Activated CD8-positive, alpha-beta memory T cell treated with anti-CD3 and anti-CD28 coated beads for 24 hours (primary cell): ENCODE measurements around the gene IBA57.

ENCODE experiments used
- DNase-seq: peaks from one replicate; pipeline ENCODE4 v3.0.0-alpha.2; 2020

IBA57 gene

GRCh38 chr1:228145463-228146416, 19.9 kb upstream of the IBA57 start:
- DNase-seq: no peak

GRCh38 chr1:228146417-228147150, 19.0 kb upstream of the IBA57 start:
- DNase-seq: no peak

DNA sequence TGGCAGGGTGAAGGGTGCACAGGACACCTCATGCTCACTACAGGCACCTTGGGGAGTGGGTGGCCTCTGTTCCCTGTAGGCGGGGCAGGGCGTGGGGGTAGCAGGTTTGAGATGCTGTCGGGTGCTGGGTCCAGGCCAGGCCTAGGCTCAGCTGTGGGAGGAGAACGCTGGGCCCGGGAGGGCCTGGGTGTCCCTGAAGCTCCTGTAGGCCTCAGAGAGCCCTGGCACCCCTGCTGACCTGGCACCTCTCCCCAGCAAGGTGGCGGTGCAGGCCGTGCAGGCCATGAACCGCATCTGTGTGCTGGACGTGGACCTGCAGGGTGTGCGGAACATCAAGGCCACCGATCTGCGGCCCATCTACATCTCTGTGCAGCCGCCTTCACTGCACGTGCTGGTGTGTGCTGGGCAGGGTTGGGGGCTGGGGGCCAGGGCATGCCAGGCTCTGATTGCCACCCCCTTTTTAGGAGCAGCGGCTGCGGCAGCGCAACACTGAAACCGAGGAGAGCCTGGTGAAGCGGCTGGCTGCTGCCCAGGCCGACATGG, 18.4 kb upstream of the IBA57 start:
- no peak for DNase-seq

GRCh38 chr1:228147768-228148167, 17.8 kb upstream of the IBA57 start:
- no peak for DNase-seq

- no peak for DNase-seq
Measured at GRCh38 chr1:228148196-228148861, 17.3 kb upstream of the IBA57 start.

DNA sequence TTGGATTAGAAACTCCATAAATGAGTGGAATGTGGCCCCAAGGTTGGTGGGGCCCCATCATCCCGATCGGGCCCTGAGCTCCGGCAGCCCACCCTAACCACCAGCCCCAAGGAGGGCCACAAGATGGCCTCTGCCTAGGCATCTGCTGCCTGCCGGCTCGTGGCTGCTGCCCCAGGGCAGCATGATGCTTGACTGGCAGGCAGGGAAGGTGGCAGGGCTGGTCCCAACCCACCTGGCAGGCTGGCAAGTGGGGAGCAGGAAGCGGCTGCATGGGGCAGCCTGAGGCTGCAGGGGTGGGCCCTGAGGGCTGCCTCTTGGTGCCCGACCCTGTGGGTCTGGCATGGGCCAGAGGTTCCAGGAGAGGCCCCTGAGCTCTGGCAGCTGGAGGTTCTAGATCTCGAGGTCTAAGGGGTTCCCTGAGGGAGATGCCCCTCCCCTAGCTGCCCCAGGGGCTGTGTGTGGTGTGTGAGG, 16.6 kb upstream of the IBA57 start:
- DNase-seq: no peak

DNA sequence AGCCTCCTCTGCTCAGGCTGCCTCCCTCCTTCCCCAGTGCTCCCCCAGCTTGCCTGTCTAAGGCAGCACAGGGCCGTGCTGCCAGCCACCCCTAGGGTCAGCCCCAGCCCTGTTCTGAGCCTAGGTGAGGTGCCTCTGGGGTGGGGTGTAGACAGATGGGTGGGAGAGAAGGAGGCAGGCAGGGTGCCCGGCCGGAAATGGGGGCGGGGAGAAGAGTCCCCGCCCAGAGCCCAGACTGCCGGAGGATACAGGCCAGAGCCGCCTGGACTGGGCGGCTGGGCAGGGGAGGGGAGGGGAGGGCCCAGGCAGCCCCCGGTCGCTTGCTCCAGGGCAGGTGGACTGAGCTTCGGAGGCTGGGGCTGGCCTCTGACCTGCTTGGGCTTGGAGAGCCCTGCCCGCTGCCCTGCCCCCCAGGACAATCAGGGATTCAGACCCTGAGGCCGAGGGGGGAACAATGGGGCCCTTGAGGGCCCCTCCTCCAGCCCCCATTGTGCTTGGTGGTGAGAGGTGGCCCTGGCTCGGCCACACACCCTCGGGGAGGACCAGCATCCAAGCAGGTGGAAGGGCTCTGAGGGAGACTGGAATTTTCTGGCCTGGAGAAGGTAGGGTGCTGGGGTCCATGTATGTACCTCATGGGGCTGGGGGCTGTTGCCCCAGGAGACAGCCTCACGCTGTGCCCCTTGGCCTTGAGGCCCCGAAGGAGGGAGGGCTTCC, 16.0 kb upstream of the IBA57 start, which contains the start of gene GJC2:
GJC2 (plus strand) TSS at position 525 of the 714 bp plus-strand sequence. CDS start 7,829 bp downstream, outside the sequence.
- DNase-seq: no peak

- no peak for DNase-seq
Measured at GRCh38 chr1:228150120-228150460, 15.5 kb upstream of the IBA57 start.

GRCh38 chr1:228150461-228151179, 15.0 kb upstream of the IBA57 start:
- no peak for DNase-seq

DNA sequence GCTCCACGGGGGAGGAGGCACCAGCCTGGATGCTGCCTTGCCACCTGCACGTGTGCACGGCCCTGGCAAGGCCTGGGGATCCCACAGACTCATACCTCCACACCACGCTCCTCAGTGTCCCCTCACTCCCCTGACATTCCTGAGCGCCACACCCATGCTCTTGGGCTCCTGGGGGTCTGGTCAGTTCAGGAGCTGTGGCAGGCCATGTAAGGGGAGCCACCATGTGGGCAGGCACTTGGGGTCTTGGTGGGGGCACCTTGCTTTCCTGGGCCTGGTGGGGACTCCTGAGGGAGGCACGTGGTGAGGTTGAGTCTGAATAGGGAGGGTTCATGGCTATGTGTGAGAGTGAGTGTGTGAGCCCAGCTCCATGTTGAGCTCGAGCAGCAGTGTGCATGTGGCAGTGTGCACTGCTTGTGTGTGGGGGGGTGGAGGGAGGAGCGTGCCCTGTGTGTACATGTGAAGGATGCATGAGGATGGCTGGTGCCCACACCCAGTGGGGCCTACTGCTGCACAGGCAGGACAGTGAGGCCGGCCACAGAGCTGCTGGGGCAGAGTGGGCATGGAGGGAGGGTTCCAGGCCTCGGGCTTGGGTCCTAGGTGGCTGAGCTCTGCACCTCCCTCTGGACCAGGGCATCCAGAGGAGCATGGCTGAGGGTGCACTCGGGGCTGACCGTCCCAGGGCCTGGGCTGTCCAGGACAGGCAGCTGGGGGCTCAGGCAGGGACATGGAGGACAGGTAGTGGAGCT, 14.3 kb upstream of the IBA57 start:
- DNase-seq: no peak

DNA sequence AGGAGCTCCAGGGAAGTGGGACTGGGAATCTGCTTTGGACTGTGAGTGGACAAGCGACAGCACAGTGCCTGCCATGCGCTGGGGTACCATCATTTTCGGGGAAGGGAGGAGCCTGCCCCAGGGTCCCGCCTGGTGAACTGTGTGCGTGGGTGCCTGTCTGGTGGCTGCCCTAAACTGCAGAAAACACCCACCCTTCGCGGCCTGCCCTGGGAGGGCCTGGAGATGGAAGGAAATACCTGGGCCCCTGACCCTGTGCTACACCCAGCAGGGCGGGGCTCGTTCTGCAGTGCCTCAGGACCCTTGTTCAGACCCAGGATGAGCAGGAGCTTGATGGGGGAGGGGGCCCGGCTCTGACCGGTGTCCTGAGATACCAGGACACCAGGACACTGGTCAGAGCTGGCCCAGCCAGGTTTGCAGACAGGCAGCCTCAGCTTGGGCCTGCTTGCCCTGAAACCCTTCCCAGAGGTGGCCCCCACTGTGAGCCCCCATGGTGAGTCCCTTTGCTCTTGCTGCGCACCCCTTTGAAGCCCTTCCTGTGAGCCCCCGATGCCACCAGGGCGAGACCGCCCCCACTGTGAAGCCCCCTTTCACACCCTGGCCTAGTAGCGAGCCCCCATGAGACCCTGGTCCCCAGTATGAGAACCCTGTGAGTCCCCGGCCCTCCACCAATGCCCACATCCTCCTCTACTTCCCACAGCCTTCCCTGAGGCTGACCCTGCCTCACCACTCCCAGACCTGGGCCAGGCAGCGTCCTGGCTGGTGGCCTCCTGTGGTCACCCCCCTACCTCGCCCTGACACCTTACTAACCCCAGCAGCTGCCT, 13.3 kb upstream of the IBA57 start:
- no peak for DNase-seq

DNA sequence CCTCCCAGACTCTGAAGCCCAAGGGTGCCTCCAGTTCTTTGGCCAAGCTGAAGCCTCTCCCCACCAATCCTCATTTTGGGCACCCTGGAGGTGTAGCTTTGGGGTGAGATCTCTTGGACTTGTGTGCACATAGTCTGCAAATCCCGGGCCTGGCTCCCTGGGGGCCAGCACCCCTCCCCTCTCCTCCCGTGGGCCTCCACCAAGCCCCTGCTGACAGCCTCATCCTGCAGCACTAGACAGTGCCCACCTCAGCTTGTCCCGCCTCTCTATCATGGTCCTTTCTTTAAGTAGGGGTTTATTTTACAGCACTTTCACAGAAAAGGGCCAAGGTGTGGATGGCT, 12.7 kb upstream of the IBA57 start:
- no peak for DNase-seq

- DNase-seq: no peak
Measured at GRCh38 chr1:228154021-228154669, 11.5 kb upstream of the IBA57 start.

DNA sequence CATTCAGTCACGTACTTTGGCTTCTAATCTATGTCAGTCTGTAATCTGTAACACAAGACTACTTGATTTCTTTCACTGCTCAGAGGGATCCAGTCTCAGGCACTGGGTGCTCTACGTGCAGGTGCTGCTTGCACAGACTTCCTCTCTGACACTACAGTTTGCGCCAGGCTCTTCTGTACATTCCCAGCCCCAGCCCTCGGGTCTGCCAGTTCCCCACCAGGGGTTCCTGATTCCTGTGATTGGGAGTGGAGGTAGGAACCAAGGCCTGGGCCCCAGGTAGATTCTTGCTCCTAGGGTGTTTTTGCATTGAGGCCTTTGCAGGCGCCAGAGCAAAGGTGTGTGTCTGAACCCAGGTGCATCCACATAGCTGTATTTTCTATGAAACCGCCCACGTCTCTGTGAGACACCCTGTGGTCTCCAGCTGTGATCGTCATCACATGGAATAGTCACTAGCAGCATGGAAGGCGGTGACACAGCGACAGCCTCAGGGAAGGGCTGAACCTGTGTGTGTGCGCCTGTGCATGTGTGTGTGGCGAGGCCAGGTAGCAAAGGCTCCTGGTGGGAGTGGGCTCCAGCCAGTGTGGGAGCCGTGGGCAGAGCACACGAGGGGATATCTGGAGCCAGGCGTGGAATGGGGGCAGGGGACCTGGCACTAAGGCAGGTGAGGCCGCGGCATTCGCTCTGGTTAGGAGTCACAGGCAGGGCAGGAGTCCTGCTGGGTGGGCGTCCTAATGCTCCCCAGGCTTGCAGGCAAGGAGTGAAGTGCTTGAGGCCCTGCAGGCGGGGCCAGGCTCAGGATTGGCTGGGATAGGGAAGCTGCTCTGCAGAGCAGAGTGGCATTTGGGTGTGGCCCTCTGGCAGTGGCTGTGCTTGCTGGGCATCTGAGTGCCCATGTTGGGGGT, 10.7 kb upstream of the IBA57 start:
- no peak for DNase-seq

- no peak for DNase-seq
Measured at GRCh38 chr1:228155596-228156514, 9.7 kb upstream of the IBA57 start.

DNA sequence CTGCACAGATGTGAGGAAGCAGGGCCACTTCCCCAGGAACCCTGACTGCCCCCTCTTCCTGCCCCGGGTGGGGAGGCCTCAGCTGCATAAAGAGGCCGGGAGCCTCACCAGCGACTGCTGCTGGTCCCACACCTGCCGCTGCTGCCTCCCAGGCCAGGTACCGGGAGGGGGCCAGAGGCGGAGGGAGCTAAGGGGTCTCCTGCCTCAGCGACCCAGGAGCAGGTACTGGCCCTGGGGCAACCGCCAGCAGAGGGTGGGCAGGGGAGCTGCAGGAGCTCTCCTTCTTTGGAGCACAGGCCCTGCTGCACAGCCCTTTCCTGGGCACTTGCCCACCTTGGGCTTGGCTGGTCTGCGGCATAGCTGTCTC, 9.1 kb upstream of the IBA57 start:
- DNase-seq: no peak

- no peak for DNase-seq
Measured at GRCh38 chr1:228156941-228157728, 8.5 kb upstream of the IBA57 start.
